ENCODE data around the gene MMP7.

DNA sequence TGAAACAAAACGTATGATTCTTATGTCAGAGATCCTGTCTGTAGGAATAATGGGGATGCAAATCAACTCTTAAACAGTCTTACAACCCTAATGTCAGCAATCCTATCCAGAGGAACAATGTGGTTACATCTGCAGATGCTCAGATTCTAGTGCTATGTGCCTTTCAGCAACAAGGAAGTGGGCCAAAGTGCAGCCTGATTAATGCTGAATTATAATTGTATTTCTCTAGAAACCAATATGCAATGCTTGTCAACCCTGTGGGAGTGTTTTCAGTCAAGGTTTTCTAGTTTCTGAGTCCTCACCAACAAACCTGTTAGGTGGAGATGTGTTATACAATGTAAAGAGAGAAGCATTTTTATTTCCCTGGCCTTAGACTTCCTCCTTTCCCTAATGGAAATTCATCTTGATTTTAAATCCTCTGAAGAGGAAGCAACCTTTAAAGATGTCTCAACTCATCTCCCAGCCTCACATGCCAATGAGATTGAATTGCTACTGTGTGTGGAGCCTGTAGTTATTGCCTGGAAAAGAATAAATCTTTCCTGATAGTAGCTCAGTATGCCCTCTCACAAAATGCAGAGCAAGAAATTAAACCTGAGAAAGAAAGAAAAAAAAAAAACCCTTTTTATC is 51.8 kb downstream of the MMP7 start:
- TF ChIP-seq, protein P1, sequence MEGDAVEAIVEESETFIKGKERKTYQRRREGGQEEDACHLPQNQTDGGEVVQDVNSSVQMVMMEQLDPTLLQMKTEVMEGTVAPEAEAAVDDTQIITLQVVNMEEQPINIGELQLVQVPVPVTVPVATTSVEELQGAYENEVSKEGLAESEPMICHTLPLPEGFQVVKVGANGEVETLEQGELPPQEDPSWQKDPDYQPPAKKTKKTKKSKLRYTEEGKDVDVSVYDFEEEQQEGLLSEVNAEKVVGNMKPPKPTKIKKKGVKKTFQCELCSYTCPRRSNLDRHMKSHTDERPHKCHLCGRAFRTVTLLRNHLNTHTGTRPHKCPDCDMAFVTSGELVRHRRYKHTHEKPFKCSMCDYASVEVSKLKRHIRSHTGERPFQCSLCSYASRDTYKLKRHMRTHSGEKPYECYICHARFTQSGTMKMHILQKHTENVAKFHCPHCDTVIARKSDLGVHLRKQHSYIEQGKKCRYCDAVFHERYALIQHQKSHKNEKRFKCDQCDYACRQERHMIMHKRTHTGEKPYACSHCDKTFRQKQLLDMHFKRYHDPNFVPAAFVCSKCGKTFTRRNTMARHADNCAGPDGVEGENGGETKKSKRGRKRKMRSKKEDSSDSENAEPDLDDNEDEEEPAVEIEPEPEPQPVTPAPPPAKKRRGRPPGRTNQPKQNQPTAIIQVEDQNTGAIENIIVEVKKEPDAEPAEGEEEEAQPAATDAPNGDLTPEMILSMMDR (IDR thresholded peaks at IDR 0.05) = no peak
- TF ChIP-seq POLR2A (IDR thresholded peaks at IDR 0.05) = no peak
